Neural cell (in vitro differentiated cells): Measurements from ENCODE around the gene EPS15. TPM values are rescaled to one million over a fixed set of nuclear protein-coding genes. Genes with fewer than 3 reads are reported as not detected.

Experiments
- H2AFZ ChIP-seq: fragments of 200-600, 300-800 bp; sonication (generic), shearing (Covaris generic); 2 replicates; pipeline ENCODE4 v1.6.0; 2014; ENCODE audit warnings: low read depth, mild to moderate bottlenecking, antibody characterized with exemption, low read length, moderate library complexity
- H3F3A ChIP-seq: fragments of 200-600 bp; shearing (Covaris generic); 2 replicates; pipeline ENCODE4 v1.6.1; 2016; ENCODE audit warnings: mild to moderate bottlenecking, moderate library complexity, mixed read lengths, antibody characterized with exemption, low read length; ENCODE audit not compliant: insufficient read depth, poor library complexity, severe bottlenecking
- H3K27ac ChIP-seq: fragments of 200-600, 300-800 bp; sonication (generic), shearing (Covaris generic); 2 replicates; pipeline ENCODE4 v1.5.1; 2014; ENCODE audit warnings: mild to moderate bottlenecking, low read length, moderate library complexity
- H3K27me3 ChIP-seq: fragments of 300-800, 200-600 bp; sonication (generic), shearing (Covaris generic); 2 replicates; pipeline ENCODE4 v1.6.0; 2014; ENCODE audit warnings: mild to moderate bottlenecking, low read depth, low read length, moderate library complexity; ENCODE audit not compliant: insufficient read depth
- H3K36me3 ChIP-seq: fragments of 300-800, 200-600 bp; sonication (generic), shearing (Covaris generic); 2 replicates; pipeline ENCODE4 v1.5.1; 2014; ENCODE audit warnings: mild to moderate bottlenecking, antibody characterized with exemption, low read length, moderate library complexity; ENCODE audit not compliant: insufficient read depth
- H3K4me2 ChIP-seq: fragments of 300-800, 200-600 bp; sonication (generic), shearing (Covaris generic); 2 replicates; pipeline ENCODE4 v1.6.0; 2014; ENCODE audit warnings: mild to moderate bottlenecking, low read length
- H3K4me3 ChIP-seq: fragments of 300-800, 200-600 bp; sonication (generic), shearing (Covaris generic); 2 replicates; pipeline ENCODE4 v1.5.1; 2014; ENCODE audit warnings: mild to moderate bottlenecking, low read length, moderate library complexity
- H3K79me2 ChIP-seq: fragments of 200-600 bp; shearing (Covaris generic); replicated peaks from 2 replicates; pipeline ENCODE4 v1.6.0; 2014; ENCODE audit warnings: mild to moderate bottlenecking, low read length, moderate library complexity; ENCODE audit not compliant: insufficient read depth
- H3K9ac ChIP-seq: fragments of 300-800, 200-600 bp; sonication (generic), shearing (Covaris generic); 2 replicates; pipeline ENCODE4 v1.6.1; 2016; ENCODE audit warnings: mild to moderate bottlenecking, low read length, mixed read lengths
- H3K9me2 ChIP-seq: fragments of 200-600 bp; shearing (Covaris generic); 2 replicates; pipeline ENCODE4 v1.6.1; 2016; ENCODE audit warnings: mild to moderate bottlenecking, low read length, mixed read lengths; ENCODE audit not compliant: insufficient read depth
- H3K9me3 ChIP-seq: fragments of 200-600, 300-800 bp; sonication (generic), shearing (Covaris generic); 2 replicates; pipeline ENCODE4 v1.6.1; 2016; ENCODE audit warnings: mild to moderate bottlenecking, mixed run types, low read length, moderate library complexity, mixed read lengths
- H4K20me1 ChIP-seq: fragments of 200-600 bp; shearing (Covaris generic); 2 replicates; pipeline ENCODE4 v1.6.1; 2016; ENCODE audit warnings: mild to moderate bottlenecking, mixed run types; ENCODE audit not compliant: insufficient read depth
- CTCF ChIP-seq: fragments of 450-650 bp; IDR thresholded peaks from 2 replicates; pipeline ENCODE4 v1.5.1; 2014; ENCODE audit warnings: antibody characterized with exemption, mild to moderate bottlenecking, moderate library complexity; ENCODE audit not compliant: poor library complexity, severe bottlenecking
- EP300 ChIP-seq: fragments of 450-650 bp; conservative IDR thresholded peaks from 2 replicates; pipeline ENCODE4 v1.6.1; 2014; ENCODE audit warnings: antibody characterized with exemption, mild to moderate bottlenecking, moderate library complexity; ENCODE audit not compliant: poor library complexity, severe bottlenecking
- EZH2 ChIP-seq: fragments of 200-600, 300-800 bp; shearing (Covaris generic), sonication (generic); IDR thresholded peaks from 2 replicates; pipeline ENCODE4 v1.6.1; 2014; ENCODE audit warnings: antibody characterized with exemption, low read length, borderline replicate concordance, mild to moderate bottlenecking; ENCODE audit not compliant: insufficient read depth, poor library complexity, severe bottlenecking
- MXI1 ChIP-seq: fragments of 450-650 bp; conservative IDR thresholded peaks from 2 replicates; pipeline ENCODE4 v1.6.1; 2014; ENCODE audit warnings: antibody characterized with exemption, mild to moderate bottlenecking; ENCODE audit not compliant: poor library complexity, severe bottlenecking
- POLR2AphosphoS5 ChIP-seq: IDR thresholded peaks from 2 replicates; pipeline ENCODE4 v1.6.1; 2012
- RAD21 ChIP-seq: fragments of 450-650 bp; conservative IDR thresholded peaks from 2 replicates; pipeline ENCODE4 v1.6.1; 2014; ENCODE audit warnings: antibody characterized with exemption, mild to moderate bottlenecking, moderate library complexity
- REST ChIP-seq: IDR thresholded peaks from 2 replicates; pipeline ENCODE4 v1.6.1; 2012; ENCODE audit warnings: borderline replicate concordance
- SMC3 ChIP-seq: fragments of 450-650 bp; conservative IDR thresholded peaks from 2 replicates; pipeline ENCODE4 v1.6.1; 2014; ENCODE audit warnings: antibody characterized with exemption, mild to moderate bottlenecking, moderate library complexity; ENCODE audit not compliant: poor library complexity
- TAF1 ChIP-seq: IDR thresholded peaks from 2 replicates; pipeline ENCODE4 v1.6.1; 2012; ENCODE audit warnings: low read depth
- polyA plus RNA-seq: library from polyadenylated mRNA; depleted of rRNA; stranded (reverse); fragments of >200 nt; gene quantifications from 2 replicates; pipeline ENCODE4 v1.2.3, GENCODE V29; 2014

EPS15 gene
- polyA plus RNA-seq, 1 donor from 2014 or later: 101 TPM

DNA sequence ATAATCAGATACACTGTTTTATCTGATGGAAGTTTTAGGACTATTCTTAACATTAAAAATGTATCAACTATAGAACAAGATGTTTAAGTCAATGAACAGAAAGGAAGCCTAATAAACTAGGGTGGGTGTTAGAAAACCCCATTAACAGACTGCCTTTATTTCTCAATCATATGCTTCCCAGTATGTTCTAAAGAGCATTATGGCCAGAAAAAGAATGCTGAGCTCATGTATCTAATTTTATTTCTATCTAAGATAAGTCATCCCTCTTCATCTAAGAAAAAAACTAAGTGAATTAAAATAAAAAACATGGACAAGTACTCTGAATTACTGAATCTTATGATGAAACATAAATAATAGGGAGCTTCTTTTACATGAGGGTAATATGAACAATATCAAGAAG lies 102.2 kb downstream of the EPS15 start:
- H4K20me1 ChIP-seq: no peaks in the 10 kb centered on the region
- H3K27ac ChIP-seq: no peak overlapping the region
- no peak overlapping the region for H3K4me2 ChIP-seq
- H3K27me3 ChIP-seq: no peaks in the 10 kb centered on the region
- no peaks in the 10 kb centered on the region for H3F3A ChIP-seq
- peaks cover 70% of the 10 kb centered on the region for H3K79me2 ChIP-seq
- H3K9ac ChIP-seq: no peak overlapping the region
- no peaks in the 10 kb centered on the region for H3K9me2 ChIP-seq
- H3K4me3 ChIP-seq: no peak overlapping the region
- H2AFZ ChIP-seq: no peak overlapping the region
- no peaks in the 10 kb centered on the region for H3K36me3 ChIP-seq
- H3K9me3 ChIP-seq: no peaks in the 10 kb centered on the region
- no peak for TF ChIP-seq MXI1
- TF ChIP-seq SMC3: no peak
- no peak for TF ChIP-seq REST
- no peak for TF ChIP-seq EZH2
- no peak for TF ChIP-seq TAF1
- no peak for TF ChIP-seq EP300
- no peak for TF ChIP-seq CTCF
- no peak for TF ChIP-seq POLR2AphosphoS5
- TF ChIP-seq RAD21: no peak

DNA sequence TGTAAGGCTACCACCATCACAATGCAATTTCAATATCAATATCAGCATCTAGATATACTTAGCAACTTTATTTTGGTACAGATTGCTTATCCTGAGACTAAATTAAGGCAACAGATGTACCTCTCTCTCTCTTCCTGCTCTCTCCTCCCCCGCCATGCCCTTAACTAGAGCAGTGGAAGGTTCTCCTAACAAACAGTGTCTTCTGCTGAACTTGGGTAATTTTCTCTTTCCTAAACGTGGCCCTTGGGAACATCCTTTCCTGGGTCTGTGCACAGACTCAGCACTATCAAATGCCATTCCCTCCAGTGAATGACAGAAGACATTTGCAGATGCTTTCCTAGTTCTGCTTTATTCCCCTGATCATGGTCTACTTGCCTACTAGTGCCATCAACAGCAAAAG lies 103.1 kb downstream of the EPS15 start:
- no peaks in the 10 kb centered on the region for H3F3A ChIP-seq
- H3K4me3 ChIP-seq: no peak overlapping the region
- H4K20me1 ChIP-seq: no peaks in the 10 kb centered on the region
- H3K79me2 ChIP-seq: peaks cover 60% of the 10 kb centered on the region
- H3K27ac ChIP-seq: no peak overlapping the region
- no peak overlapping the region for H3K9ac ChIP-seq
- H3K4me2 ChIP-seq: no peak overlapping the region
- no peaks in the 10 kb centered on the region for H3K36me3 ChIP-seq
- no peaks in the 10 kb centered on the region for H3K9me2 ChIP-seq
- no peaks in the 10 kb centered on the region for H3K27me3 ChIP-seq
- no peaks in the 10 kb centered on the region for H3K9me3 ChIP-seq
- H2AFZ ChIP-seq: no peak overlapping the region
- no peak for TF ChIP-seq MXI1
- TF ChIP-seq RAD21: no peak
- TF ChIP-seq POLR2AphosphoS5: no peak
- no peak for TF ChIP-seq CTCF
- no peak for TF ChIP-seq SMC3
- TF ChIP-seq EZH2: no peak
- TF ChIP-seq TAF1: no peak
- TF ChIP-seq REST: no peak
- TF ChIP-seq EP300: no peak
